ENCODE results near the gene SETDB1. TPM values are rescaled to one million over a fixed set of nuclear protein-coding genes. Genes with fewer than 3 reads are reported as not detected.

Gene SETDB1
- total and polyA plus RNA-seq, 11 donors: 12.5 to 28.0 (median 16.8) TPM

DNA sequence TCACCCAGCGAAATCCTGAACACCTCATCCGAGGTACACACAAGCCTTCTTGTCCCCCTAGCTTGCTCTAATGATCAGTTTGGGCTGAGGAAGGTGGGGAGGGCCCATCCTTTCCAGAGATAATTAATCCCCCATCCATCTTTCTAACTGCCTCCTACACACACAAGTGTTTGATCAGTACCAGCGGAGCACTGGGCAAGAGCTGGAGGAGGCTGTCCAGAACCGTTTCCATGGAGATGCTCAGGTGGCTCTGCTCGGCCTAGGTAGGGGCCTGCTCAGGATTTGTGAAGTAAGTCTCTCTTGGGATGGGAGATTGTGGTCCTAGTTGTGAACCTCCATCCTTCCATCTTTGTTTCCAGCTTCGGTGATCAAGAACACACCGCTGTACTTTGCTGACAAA, 61.8 kb downstream of the SETDB1 start:
- Histone ChIP-seq H3K9me3 (no peaks in the 10 kb centered on the region), H3K4me3 (no peak overlapping the region), H3K36me3 (no peaks in the 10 kb centered on the region), H3K27me3 (no peaks in the 10 kb centered on the region), H3K4me1 (no peaks in the 10 kb centered on the region), H3K27ac (no peak overlapping the region)
- DNase-seq (no peak), ATAC-seq (no peak)
- intact Hi-C loops (cut with DNase I): loop anchor here in 1 of 10 donors (2.0 kb wide), 1 partner anchor 21 kb away; no protein-coding TSS in a partner anchor
- 83 to 95% (median 88%) methylated on average over 7 of the region's 7 CpGs for WGBS, 4 donors
- TF ChIP-seq POLR2A (IDR thresholded peaks at IDR 0.05): no peak
- TF ChIP-seq, protein P1, sequence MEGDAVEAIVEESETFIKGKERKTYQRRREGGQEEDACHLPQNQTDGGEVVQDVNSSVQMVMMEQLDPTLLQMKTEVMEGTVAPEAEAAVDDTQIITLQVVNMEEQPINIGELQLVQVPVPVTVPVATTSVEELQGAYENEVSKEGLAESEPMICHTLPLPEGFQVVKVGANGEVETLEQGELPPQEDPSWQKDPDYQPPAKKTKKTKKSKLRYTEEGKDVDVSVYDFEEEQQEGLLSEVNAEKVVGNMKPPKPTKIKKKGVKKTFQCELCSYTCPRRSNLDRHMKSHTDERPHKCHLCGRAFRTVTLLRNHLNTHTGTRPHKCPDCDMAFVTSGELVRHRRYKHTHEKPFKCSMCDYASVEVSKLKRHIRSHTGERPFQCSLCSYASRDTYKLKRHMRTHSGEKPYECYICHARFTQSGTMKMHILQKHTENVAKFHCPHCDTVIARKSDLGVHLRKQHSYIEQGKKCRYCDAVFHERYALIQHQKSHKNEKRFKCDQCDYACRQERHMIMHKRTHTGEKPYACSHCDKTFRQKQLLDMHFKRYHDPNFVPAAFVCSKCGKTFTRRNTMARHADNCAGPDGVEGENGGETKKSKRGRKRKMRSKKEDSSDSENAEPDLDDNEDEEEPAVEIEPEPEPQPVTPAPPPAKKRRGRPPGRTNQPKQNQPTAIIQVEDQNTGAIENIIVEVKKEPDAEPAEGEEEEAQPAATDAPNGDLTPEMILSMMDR (IDR thresholded peaks at IDR 0.05): no peak

DNA sequence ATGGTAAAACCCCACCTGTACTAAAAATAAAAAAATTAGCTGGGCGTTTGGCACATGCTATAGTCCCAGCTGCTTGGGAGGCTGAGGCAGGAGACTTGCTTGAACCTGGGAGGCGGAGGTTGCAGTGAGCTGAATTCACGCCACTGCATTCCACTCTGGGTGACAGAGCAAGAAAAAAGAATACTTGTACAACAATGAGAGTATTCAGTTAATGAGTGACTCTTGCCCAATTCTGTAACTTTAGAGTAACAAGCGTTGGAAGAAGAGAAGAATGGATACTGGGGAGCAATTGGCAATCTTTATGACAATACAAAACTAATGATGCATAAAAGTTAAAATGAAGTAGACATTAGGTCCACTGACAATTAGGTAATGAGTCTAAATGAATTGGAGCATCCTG, 66.5 kb downstream of the SETDB1 start:
- Histone ChIP-seq H3K36me3 (peaks cover 0 to 17% (median 11%) of the 10 kb centered on the region in 9 donors), H3K27me3 (no peaks in the 10 kb centered on the region), H3K4me3 (no peak overlapping the region), H3K4me1 (peaks cover 0 to 14% (median 8%) of the 10 kb centered on the region in 12 donors), H3K27ac (no peak overlapping the region), H3K9me3 (no peaks in the 10 kb centered on the region)
- TF ChIP-seq POLR2A (IDR thresholded peaks at IDR 0.05): no peak
- TF ChIP-seq, protein P1 (IDR thresholded peaks at IDR 0.05): no peak
- ATAC-seq (no peak), DNase-seq (no peak)
- 64 to 75% (median 72%) methylated on average over 4 of the region's 4 CpGs for WGBS, 4 donors
- intact Hi-C loops (cut with DNase I): no loop called here

DNA sequence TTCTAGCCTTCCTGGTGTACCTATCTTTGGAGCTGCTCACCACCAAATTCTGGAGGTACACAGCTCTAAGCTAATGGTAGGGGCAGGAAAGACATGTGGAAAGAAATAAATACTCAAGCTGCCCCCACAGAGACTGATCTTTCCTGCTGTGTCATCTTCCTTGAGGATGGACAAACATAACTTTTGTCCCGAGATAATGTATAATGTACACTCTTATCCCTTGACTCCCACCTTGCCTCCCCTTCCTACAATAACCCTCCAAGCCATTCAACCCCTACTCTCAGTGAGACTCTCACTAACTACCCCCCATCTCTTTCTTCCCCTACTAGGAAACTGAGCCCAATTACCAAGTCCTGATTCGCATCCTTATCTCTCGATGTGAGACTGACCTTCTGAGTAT, 68.1 kb downstream of the SETDB1 start:
- Histone ChIP-seq H3K4me1 (peaks cover 0 to 14% (median 8%) of the 10 kb centered on the region in 12 donors), H3K9me3 (no peaks in the 10 kb centered on the region), H3K27me3 (no peaks in the 10 kb centered on the region), H3K27ac (no peak overlapping the region), H3K4me3 (no peak overlapping the region), H3K36me3 (peaks cover 0 to 34% (median 27%) of the 10 kb centered on the region in 9 donors)
- intact Hi-C loops (cut with DNase I): no loop called here
- TF ChIP-seq, protein P1 (IDR thresholded peaks at IDR 0.05): no peak
- no peak for TF ChIP-seq POLR2A (IDR thresholded peaks at IDR 0.05)
- no peak for DNase-seq
- WGBS, 4 donors: 72 to 78% (median 74%) methylated on average over 3 of the region's 3 CpGs
- no peak for ATAC-seq

DNA sequence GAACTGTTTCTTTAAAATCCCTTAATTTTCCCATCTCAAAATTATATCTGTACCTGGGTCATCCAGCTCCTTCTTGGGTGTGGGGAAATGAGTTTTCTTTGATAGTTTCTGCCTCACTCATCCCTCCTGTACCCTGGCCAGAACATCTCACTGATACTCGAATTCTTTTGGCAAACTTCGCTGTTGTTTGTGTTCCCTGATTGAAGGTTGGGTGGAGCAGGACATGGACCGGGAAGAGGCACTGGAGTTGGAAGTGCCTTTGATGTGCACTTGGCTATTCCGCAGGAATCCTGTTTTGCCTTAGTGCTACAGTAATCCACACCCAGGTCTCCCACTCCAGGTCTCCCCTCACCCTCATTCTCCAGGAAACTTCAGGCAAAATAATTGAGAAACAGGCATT, 69.3 kb downstream of the SETDB1 start:
- no peaks in the 10 kb centered on the region for H3K27me3 ChIP-seq
- TF ChIP-seq, protein P1 (IDR thresholded peaks at IDR 0.05): no peak
- TF ChIP-seq POLR2A (IDR thresholded peaks at IDR 0.05): no peak
- no peaks in the 10 kb centered on the region for H3K9me3 ChIP-seq
- peak in 3 of 4 donors; percentile 4 to 30 (median 28) for ATAC-seq
- peaks cover 0 to 46% (median 36%) of the 10 kb centered on the region in 9 donors for H3K36me3 ChIP-seq
- peaks cover 0 to 21% (median 8%) of the 10 kb centered on the region in 12 donors for H3K4me1 ChIP-seq
- WGBS, 4 donors: 32 to 50% (median 42%) methylated on average over 4 of the region's 4 CpGs
- H3K27ac ChIP-seq: peak overlapping the region in 10 of 12 donors; percentile 0 to 71 (median 46)
- intact Hi-C loops (cut with DNase I): no loop called here
- DNase-seq: no peak
- H3K4me3 ChIP-seq: peak overlapping the region in 7 of 12 donors; percentile 2 to 40 (median 18)
